Neural cell (in vitro differentiated cells): ENCODE measurements around the gene FAM110A. TPM values are rescaled to one million over a fixed set of nuclear protein-coding genes. Genes with fewer than 3 reads are reported as not detected.

Experiments used
- H2AFZ ChIP-seq: fragments of 200-600, 300-800 bp; sonication (generic), shearing (Covaris generic); 2 replicates; pipeline ENCODE4 v1.6.0; 2014; ENCODE audit warnings: low read depth, mild to moderate bottlenecking, antibody characterized with exemption, low read length, moderate library complexity
- H3F3A ChIP-seq: fragments of 200-600 bp; shearing (Covaris generic); 2 replicates; pipeline ENCODE4 v1.6.1; 2016; ENCODE audit warnings: mild to moderate bottlenecking, moderate library complexity, mixed read lengths, antibody characterized with exemption, low read length; ENCODE audit not compliant: insufficient read depth, poor library complexity, severe bottlenecking
- H3K27ac ChIP-seq: fragments of 200-600, 300-800 bp; sonication (generic), shearing (Covaris generic); 2 replicates; pipeline ENCODE4 v1.5.1; 2014; ENCODE audit warnings: mild to moderate bottlenecking, low read length, moderate library complexity
- H3K27me3 ChIP-seq: fragments of 300-800, 200-600 bp; sonication (generic), shearing (Covaris generic); 2 replicates; pipeline ENCODE4 v1.6.0; 2014; ENCODE audit warnings: mild to moderate bottlenecking, low read depth, low read length, moderate library complexity; ENCODE audit not compliant: insufficient read depth
- H3K36me3 ChIP-seq: fragments of 300-800, 200-600 bp; sonication (generic), shearing (Covaris generic); 2 replicates; pipeline ENCODE4 v1.5.1; 2014; ENCODE audit warnings: mild to moderate bottlenecking, antibody characterized with exemption, low read length, moderate library complexity; ENCODE audit not compliant: insufficient read depth
- H3K4me2 ChIP-seq: fragments of 300-800, 200-600 bp; sonication (generic), shearing (Covaris generic); 2 replicates; pipeline ENCODE4 v1.6.0; 2014; ENCODE audit warnings: mild to moderate bottlenecking, low read length
- H3K4me3 ChIP-seq: fragments of 300-800, 200-600 bp; sonication (generic), shearing (Covaris generic); 2 replicates; pipeline ENCODE4 v1.5.1; 2014; ENCODE audit warnings: mild to moderate bottlenecking, low read length, moderate library complexity
- H3K79me2 ChIP-seq: fragments of 200-600 bp; shearing (Covaris generic); replicated peaks from 2 replicates; pipeline ENCODE4 v1.6.0; 2014; ENCODE audit warnings: mild to moderate bottlenecking, low read length, moderate library complexity; ENCODE audit not compliant: insufficient read depth
- H3K9ac ChIP-seq: fragments of 300-800, 200-600 bp; sonication (generic), shearing (Covaris generic); 2 replicates; pipeline ENCODE4 v1.6.1; 2016; ENCODE audit warnings: mild to moderate bottlenecking, low read length, mixed read lengths
- H3K9me2 ChIP-seq: fragments of 200-600 bp; shearing (Covaris generic); 2 replicates; pipeline ENCODE4 v1.6.1; 2016; ENCODE audit warnings: mild to moderate bottlenecking, low read length, mixed read lengths; ENCODE audit not compliant: insufficient read depth
- H3K9me3 ChIP-seq: fragments of 200-600, 300-800 bp; sonication (generic), shearing (Covaris generic); 2 replicates; pipeline ENCODE4 v1.6.1; 2016; ENCODE audit warnings: mild to moderate bottlenecking, mixed run types, low read length, moderate library complexity, mixed read lengths
- H4K20me1 ChIP-seq: fragments of 200-600 bp; shearing (Covaris generic); 2 replicates; pipeline ENCODE4 v1.6.1; 2016; ENCODE audit warnings: mild to moderate bottlenecking, mixed run types; ENCODE audit not compliant: insufficient read depth
- CTCF ChIP-seq: fragments of 450-650 bp; IDR thresholded peaks from 2 replicates; pipeline ENCODE4 v1.5.1; 2014; ENCODE audit warnings: antibody characterized with exemption, mild to moderate bottlenecking, moderate library complexity; ENCODE audit not compliant: poor library complexity, severe bottlenecking
- EP300 ChIP-seq: fragments of 450-650 bp; conservative IDR thresholded peaks from 2 replicates; pipeline ENCODE4 v1.6.1; 2014; ENCODE audit warnings: antibody characterized with exemption, mild to moderate bottlenecking, moderate library complexity; ENCODE audit not compliant: poor library complexity, severe bottlenecking
- EZH2 ChIP-seq: fragments of 200-600, 300-800 bp; shearing (Covaris generic), sonication (generic); IDR thresholded peaks from 2 replicates; pipeline ENCODE4 v1.6.1; 2014; ENCODE audit warnings: antibody characterized with exemption, low read length, borderline replicate concordance, mild to moderate bottlenecking; ENCODE audit not compliant: insufficient read depth, poor library complexity, severe bottlenecking
- MXI1 ChIP-seq: fragments of 450-650 bp; conservative IDR thresholded peaks from 2 replicates; pipeline ENCODE4 v1.6.1; 2014; ENCODE audit warnings: antibody characterized with exemption, mild to moderate bottlenecking; ENCODE audit not compliant: poor library complexity, severe bottlenecking
- POLR2AphosphoS5 ChIP-seq: IDR thresholded peaks from 2 replicates; pipeline ENCODE4 v1.6.1; 2012
- RAD21 ChIP-seq: fragments of 450-650 bp; conservative IDR thresholded peaks from 2 replicates; pipeline ENCODE4 v1.6.1; 2014; ENCODE audit warnings: antibody characterized with exemption, mild to moderate bottlenecking, moderate library complexity
- REST ChIP-seq: IDR thresholded peaks from 2 replicates; pipeline ENCODE4 v1.6.1; 2012; ENCODE audit warnings: borderline replicate concordance
- SMC3 ChIP-seq: fragments of 450-650 bp; conservative IDR thresholded peaks from 2 replicates; pipeline ENCODE4 v1.6.1; 2014; ENCODE audit warnings: antibody characterized with exemption, mild to moderate bottlenecking, moderate library complexity; ENCODE audit not compliant: poor library complexity
- TAF1 ChIP-seq: IDR thresholded peaks from 2 replicates; pipeline ENCODE4 v1.6.1; 2012; ENCODE audit warnings: low read depth
- polyA minus RNA-seq: library from RNA; depleted of rRNA, polyadenylated mRNA; stranded (reverse); fragments of >200 nt; gene quantifications from 2 replicates; pipeline ENCODE4 v1.2.3, GENCODE V29; 2014
- polyA plus RNA-seq: library from polyadenylated mRNA; depleted of rRNA; stranded (reverse); fragments of >200 nt; gene quantifications from 2 replicates; pipeline ENCODE4 v1.2.3, GENCODE V29; 2014

The FAM110A gene
- polyA plus RNA-seq (5.8 and 8.0 TPM in 2 replicates), polyA minus RNA-seq (8.5 and 13.6 TPM in 2 replicates)

- no peaks in the 10 kb centered on the region for H3K79me2 ChIP-seq
- H3K9me2 ChIP-seq, result no peaks in the 10 kb centered on the region
- H3F3A ChIP-seq, result no peaks in the 10 kb centered on the region
- H3K9ac ChIP-seq, result peak within 1 kb of the TSS; percentile 68
- H3K27me3 ChIP-seq, result no peaks in the 10 kb centered on the region
- H4K20me1 ChIP-seq, result no peaks in the 10 kb centered on the region
- peak within 1 kb of the TSS; percentile 67 for H3K4me2 ChIP-seq
- H3K36me3 ChIP-seq, result no peaks in the 10 kb centered on the region
- peak within 1 kb of the TSS; percentile 96 for H3K4me3 ChIP-seq
- TF ChIP-seq MXI1 (peak; percentile 90), EZH2 (no peak), POLR2AphosphoS5 (peak; percentile 35), TAF1 (no peak), CTCF (peak; percentile 37), REST (no peak), EP300 (peak; percentile 22), SMC3 (no peak), RAD21 (peak; percentile 11)
- peak within 1 kb of the TSS; percentile 75 for H2AFZ ChIP-seq
- no peaks in the 10 kb centered on the region for H3K9me3 ChIP-seq
- no peak within 1 kb of the TSS for H3K27ac ChIP-seq
These were observed at the start of gene FAM110A for GRCh38 chr20:833450-834150. FAM110A (plus strand) TSS chr20:833715; CDS start chr20:844805, 11,090 bp downstream.

- H3K27me3 ChIP-seq, result no peaks in the 10 kb centered on the region
- no peaks in the 10 kb centered on the region for H3K79me2 ChIP-seq
- TF ChIP-seq SMC3, result no peak
- TF ChIP-seq EP300, result no peak
- TF ChIP-seq RAD21, result no peak
- no peak for TF ChIP-seq TAF1
- no peak for TF ChIP-seq POLR2AphosphoS5
- TF ChIP-seq MXI1, result no peak
- TF ChIP-seq CTCF, result no peak
- no peak for TF ChIP-seq EZH2
- no peak for TF ChIP-seq REST
These were observed 45.7 kb upstream of the FAM110A start for GRCh38 chr20:787825-788224.

More at GRCh38 chr20:787825-788224, 45.7 kb upstream of the FAM110A start:
- no peak overlapping the region for H3K27ac ChIP-seq
- H3F3A ChIP-seq, result no peaks in the 10 kb centered on the region
- H3K9me3 ChIP-seq, result no peaks in the 10 kb centered on the region
- no peaks in the 10 kb centered on the region for H3K36me3 ChIP-seq
- H4K20me1 ChIP-seq, result no peaks in the 10 kb centered on the region
- no peak overlapping the region for H2AFZ ChIP-seq
- no peak overlapping the region for H3K9ac ChIP-seq
- no peaks in the 10 kb centered on the region for H3K9me2 ChIP-seq
- H3K4me2 ChIP-seq, result no peak overlapping the region
- no peak overlapping the region for H3K4me3 ChIP-seq
